ENCODE results near the gene CDKAL1. TPM values are rescaled to one million over a fixed set of nuclear protein-coding genes. Genes with fewer than 3 reads are reported as not detected.

The CDKAL1 gene
- total and polyA plus RNA-seq, 2 of the 13 experiments (the other 11 are each of a cell fraction or from before 2014, with no cell fraction given) = 9.5 to 27.7 TPM

GRCh38 chr6:21003780-21004541, 469.7 kb downstream of the CDKAL1 start (continued):
- TF ChIP-seq, protein P1, sequence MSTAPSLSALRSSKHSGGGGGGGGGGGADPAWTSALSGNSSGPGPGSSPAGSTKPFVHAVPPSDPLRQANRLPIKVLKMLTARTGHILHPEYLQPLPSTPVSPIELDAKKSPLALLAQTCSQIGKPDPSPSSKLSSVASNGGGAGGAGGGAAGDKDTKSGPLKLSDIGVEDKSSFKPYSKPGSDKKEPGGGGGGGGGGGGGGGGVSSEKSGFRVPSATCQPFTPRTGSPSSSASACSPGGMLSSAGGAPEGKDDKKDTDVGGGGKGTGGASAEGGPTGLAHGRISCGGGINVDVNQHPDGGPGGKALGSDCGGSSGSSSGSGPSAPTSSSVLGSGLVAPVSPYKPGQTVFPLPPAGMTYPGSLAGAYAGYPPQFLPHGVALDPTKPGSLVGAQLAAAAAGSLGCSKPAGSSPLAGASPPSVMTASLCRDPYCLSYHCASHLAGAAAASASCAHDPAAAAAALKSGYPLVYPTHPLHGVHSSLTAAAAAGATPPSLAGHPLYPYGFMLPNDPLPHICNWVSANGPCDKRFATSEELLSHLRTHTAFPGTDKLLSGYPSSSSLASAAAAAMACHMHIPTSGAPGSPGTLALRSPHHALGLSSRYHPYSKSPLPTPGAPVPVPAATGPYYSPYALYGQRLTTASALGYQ (CRISPR knock-in tag; IDR thresholded peaks at IDR 0.05) = peak; percentile 97
- TF ChIP-seq MAFK (conservative IDR thresholded peaks at IDR 0.05 in 1 of 2, IDR thresholded peaks at IDR 0.05 in 1 of 2; ENCODE audit: low read length in 2 of 2) (no peak), REPIN1 (CRISPR knock-in tag; IDR thresholded peaks at IDR 0.05; ENCODE audit: borderline replicate concordance, low read depth) (no peak), ZNF646 (CRISPR knock-in tag; IDR thresholded peaks at IDR 0.05) (no peak), POLR2AphosphoS5 (IDR thresholded peaks at IDR 0.05; ENCODE audit: low read depth, low read length) (no peak), ZNF720 (CRISPR knock-in tag; IDR thresholded peaks at IDR 0.05) (no peak), MEIS2 (CRISPR knock-in tag; IDR thresholded peaks at IDR 0.05) (no peak), ZNF550 (CRISPR knock-in tag; IDR thresholded peaks at IDR 0.05; ENCODE audit: borderline replicate concordance) (no peak), IKZF4 (CRISPR knock-in tag; IDR thresholded peaks at IDR 0.05; ENCODE audit: borderline replicate concordance, low read depth, not compliant biosample characterization) (no peak), ZNF883 (CRISPR knock-in tag; IDR thresholded peaks at IDR 0.05; ENCODE audit: not compliant biosample characterization) (no peak), ZNF335 (CRISPR knock-in tag; IDR thresholded peaks at IDR 0.05) (peak; percentile 68; the same call in 1 of the 2 replicates), ZSCAN31 (CRISPR knock-in tag; IDR thresholded peaks at IDR 0.05; ENCODE audit: low read depth) (no peak), EZH2 (conservative IDR thresholded peaks at IDR 0.05; ENCODE audit: low read depth, low read length) (no peak), POGK (CRISPR knock-in tag; conservative IDR thresholded peaks at IDR 0.05) (0 out of 2 replicates have a peak, but pooled peaks have one; percentile 26), POLR2G (IDR thresholded peaks at IDR 0.05; ENCODE audit: low read depth, low read length) (no peak), SSRP1 (CRISPR knock-in tag; IDR thresholded peaks at IDR 0.05) (no peak)
- TF ChIP-seq, protein P2, sequence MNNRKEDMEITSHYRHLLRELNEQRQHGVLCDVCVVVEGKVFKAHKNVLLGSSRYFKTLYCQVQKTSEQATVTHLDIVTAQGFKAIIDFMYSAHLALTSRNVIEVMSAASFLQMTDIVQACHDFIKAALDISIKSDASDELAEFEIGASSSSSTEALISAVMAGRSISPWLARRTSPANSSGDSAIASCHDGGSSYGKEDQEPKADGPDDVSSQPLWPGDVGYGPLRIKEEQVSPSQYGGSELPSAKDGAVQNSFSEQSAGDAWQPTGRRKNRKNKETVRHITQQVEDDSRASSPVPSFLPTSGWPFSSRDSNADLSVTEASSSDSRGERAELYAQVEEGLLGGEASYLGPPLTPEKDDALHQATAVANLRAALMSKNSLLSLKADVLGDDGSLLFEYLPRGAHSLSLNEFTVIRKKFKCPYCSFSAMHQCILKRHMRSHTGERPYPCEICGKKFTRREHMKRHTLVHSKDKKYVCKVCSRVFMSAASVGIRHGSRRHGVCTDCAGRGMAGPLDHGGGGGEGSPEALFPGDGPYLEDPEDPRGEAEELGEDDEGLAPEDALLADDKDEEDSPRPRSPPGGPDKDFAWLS (CRISPR knock-in tag; IDR thresholded peaks at IDR 0.05; ENCODE audit: borderline replicate concordance) = no peak
